Right lobe of liver (tissue), 6 donors: ENCODE data around the gene ZIC4. TPM values are rescaled to one million over a fixed set of nuclear protein-coding genes. Genes with fewer than 3 reads are reported as not detected.

ENCODE experiments used
- ATAC-seq, 4 donors: fragments of 200-7000 bp; cut with Tn5 transposase; one replicate each; pipeline ENCODE4 v1.9.1; 2020; ENCODE audit warnings: mild to moderate bottlenecking in 4 of 4, moderate library complexity in 4 of 4
- DNase-seq, 3 donors: peaks; one replicate each; pipeline ENCODE4 v3.0.0-alpha.2; 2020
- H3K27ac ChIP-seq, 3 donors: fragments of 200-600 bp; one replicate each; pipeline ENCODE4 v1.8.0; 2022
- H3K27me3 ChIP-seq, 2 donors: fragments of 200-600 bp; one replicate each; pipeline ENCODE4 v1.8.0; 2022
- H3K36me3 ChIP-seq, 4 donors: fragments of 200-600 bp; sonication (generic) in 1 of 4; one replicate each; pipeline versions ENCODE4 v1.5.1 to v1.8.0; 2017 to 2022; ENCODE audit warnings: control low read depth in 1 of 4
- H3K4me1 ChIP-seq, 4 donors: fragments of 200-600 bp; sonication (generic) in 1 of 4; one replicate each; pipeline versions ENCODE4 v1.5.1 to v1.8.0; 2017 to 2022; ENCODE audit warnings: control low read depth in 1 of 4
- H3K4me3 ChIP-seq, 3 donors: fragments of 200-600 bp; one replicate each; pipeline ENCODE4 v1.8.0; 2022
- H3K9me3 ChIP-seq, 4 donors: fragments of 200-600 bp; sonication (generic) in 1 of 4; one replicate each; pipeline versions ENCODE4 v1.5.1 to v1.8.0; 2017 to 2022; ENCODE audit warnings: control low read depth in 1 of 4
- POLR2A ChIP-seq: fragments of 450-650 bp; IDR thresholded peaks from one replicate; pipeline ENCODE4 v1.6.1; 2017; ENCODE audit warnings: antibody characterized with exemption, mild to moderate bottlenecking
- whole genome bisulfite sequencing: methylation state at CpG from one replicate; pipeline ENCODE4 v1.1.6; 2018; ENCODE audit warnings: low coverage, low lambda C conversion rate; ENCODE audit not compliant: insufficient coverage; ENCODE audit errors: missing lambda C conversion rate; 5-methylcytosine and 5-hydroxymethylcytosine counted together
- intact Hi-C, 2 donors: fragments of 100-400 bp; cut with DNase I; formaldehyde crosslinking; loops; one replicate each; pipeline versions ENCODE4 v1.11.2 to v1.14.1; 2022
- total RNA-seq, 6 experiments: library from RNA; depleted of rRNA in 2 of 6; stranded (reverse); fragments of >200 nt in 2 of 6; fragmentation: NEBNext Ultra II Directional in 3 of 6; extraction: Animal tissue kit (Norgen Biotek cat#: 25700) in 3 of 6; gene quantifications; one replicate each; pipeline versions ENCODE4 v1.1.0 to v1.2.4, GENCODE V29; 2016 to 2023
- TF ChIP-seq, protein P1 (sequence below), 4 donors: fragments of 200-600 bp in 3 of 4; fragments of 450-650 bp in 1 of 4; IDR thresholded peaks; one replicate each; pipeline versions ENCODE4 v1.5.1 to v1.8.0; 2016 to 2022; ENCODE audit warnings: antibody characterized with exemption in 4 of 4, mild to moderate bottlenecking in 2 of 4
- donor health status: DM: no; HTN: yes; CAD: no.
- donor health status: DM: no; HTN: no; CAD: no.
- donor health status: DM: no; HTN: no; CAD: no.
- donor health status: DM: no; HTN: yes; CAD: no.
- donor health status: DM: no; HTN: yes; CAD: no.

ZIC4 gene
- total RNA-seq, 6 experiments from 2014 or later, result 0.04 to 0.28 (median 0.12) TPM; not detected in 3

- Histone ChIP-seq H3K27ac (no peak overlapping the region), H3K9me3 (no peaks in the 10 kb centered on the region), H3K4me1 (no peaks in the 10 kb centered on the region), H3K36me3 (no peaks in the 10 kb centered on the region), H3K4me3 (no peak overlapping the region), H3K27me3 (peaks cover 4 to 10% of the 10 kb centered on the region in 2 donors)
- intact Hi-C loops, result no loop called here
- TF ChIP-seq POLR2A, result no peak
- TF ChIP-seq, protein P1, sequence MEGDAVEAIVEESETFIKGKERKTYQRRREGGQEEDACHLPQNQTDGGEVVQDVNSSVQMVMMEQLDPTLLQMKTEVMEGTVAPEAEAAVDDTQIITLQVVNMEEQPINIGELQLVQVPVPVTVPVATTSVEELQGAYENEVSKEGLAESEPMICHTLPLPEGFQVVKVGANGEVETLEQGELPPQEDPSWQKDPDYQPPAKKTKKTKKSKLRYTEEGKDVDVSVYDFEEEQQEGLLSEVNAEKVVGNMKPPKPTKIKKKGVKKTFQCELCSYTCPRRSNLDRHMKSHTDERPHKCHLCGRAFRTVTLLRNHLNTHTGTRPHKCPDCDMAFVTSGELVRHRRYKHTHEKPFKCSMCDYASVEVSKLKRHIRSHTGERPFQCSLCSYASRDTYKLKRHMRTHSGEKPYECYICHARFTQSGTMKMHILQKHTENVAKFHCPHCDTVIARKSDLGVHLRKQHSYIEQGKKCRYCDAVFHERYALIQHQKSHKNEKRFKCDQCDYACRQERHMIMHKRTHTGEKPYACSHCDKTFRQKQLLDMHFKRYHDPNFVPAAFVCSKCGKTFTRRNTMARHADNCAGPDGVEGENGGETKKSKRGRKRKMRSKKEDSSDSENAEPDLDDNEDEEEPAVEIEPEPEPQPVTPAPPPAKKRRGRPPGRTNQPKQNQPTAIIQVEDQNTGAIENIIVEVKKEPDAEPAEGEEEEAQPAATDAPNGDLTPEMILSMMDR (IDR thresholded peaks at IDR 0.05), result no peak
- ATAC-seq (no peak), DNase-seq (no peak)
- WGBS, result 70% methylated on average over 2 of the region's 2 CpGs
Measured at GRCh38 chr3:147428754-147429153, 22.4 kb upstream of the ZIC4 start.

DNA sequence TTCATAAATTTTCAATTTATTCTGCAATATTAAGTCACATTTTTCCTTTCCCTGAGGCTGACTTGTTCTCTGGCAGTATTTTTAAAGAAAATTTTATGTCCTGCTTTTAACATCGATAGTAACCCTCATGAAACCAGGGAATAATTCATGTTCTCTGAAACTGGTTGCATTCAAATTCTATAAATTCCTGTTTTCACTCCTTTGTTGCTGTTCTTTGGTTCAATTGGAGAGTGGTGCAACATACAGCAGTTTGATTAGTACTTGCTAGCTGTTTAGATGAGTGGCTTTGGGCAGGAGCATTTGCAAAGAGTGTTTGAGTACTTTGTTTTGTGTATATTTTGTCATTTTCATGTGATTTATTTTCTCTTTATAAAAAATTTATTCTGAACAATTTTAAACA lies 22.0 kb upstream of the ZIC4 start:
- H3K4me1 ChIP-seq, result no peaks in the 10 kb centered on the region
- TF ChIP-seq POLR2A, result no peak
- TF ChIP-seq, protein P1 (IDR thresholded peaks at IDR 0.05), result no peak
- no peak overlapping the region for H3K27ac ChIP-seq
- ATAC-seq (no peak), DNase-seq (no peak)
- 76% methylated on average over 1 of the region's 1 CpG for WGBS
- no peaks in the 10 kb centered on the region for H3K36me3 ChIP-seq
- H3K27me3 ChIP-seq, result peaks cover 4 to 13% of the 10 kb centered on the region in 2 donors
- intact Hi-C loops, result no loop called here
- no peak overlapping the region for H3K4me3 ChIP-seq
- H3K9me3 ChIP-seq, result no peaks in the 10 kb centered on the region

DNA sequence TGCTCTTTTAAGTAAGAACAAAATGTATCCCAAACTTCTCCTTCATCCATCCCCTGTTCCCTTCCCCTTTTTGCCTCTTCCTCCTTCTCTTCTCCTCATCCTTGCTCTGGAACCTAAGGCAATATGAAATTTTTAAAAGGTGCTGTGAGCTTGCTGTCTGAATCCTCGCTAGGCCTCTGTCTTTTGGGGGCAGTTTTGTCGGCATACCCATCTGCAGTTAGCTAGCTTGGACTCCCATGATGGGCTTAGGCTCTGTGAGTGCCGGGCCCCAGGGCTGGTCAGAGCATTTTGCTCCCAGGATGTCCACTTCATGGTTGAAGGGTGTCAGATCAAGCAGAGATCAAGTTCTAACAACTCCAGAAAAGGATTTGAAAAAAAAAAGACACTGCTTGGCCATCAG lies 21.4 kb upstream of the ZIC4 start:
- DNase-seq, result no peak
- H3K27me3 ChIP-seq, result peaks cover 4 to 19% of the 10 kb centered on the region in 2 donors
- H3K27ac ChIP-seq, result no peak overlapping the region
- intact Hi-C loops, result no loop called here
- WGBS, result 42% methylated on average over 3 of the region's 3 CpGs
- no peaks in the 10 kb centered on the region for H3K4me1 ChIP-seq
- TF ChIP-seq, protein P1 (IDR thresholded peaks at IDR 0.05), result no peak
- TF ChIP-seq POLR2A, result no peak
- ATAC-seq, result no peak
- H3K9me3 ChIP-seq, result no peaks in the 10 kb centered on the region
- no peaks in the 10 kb centered on the region for H3K36me3 ChIP-seq
- H3K4me3 ChIP-seq, result no peak overlapping the region

DNA sequence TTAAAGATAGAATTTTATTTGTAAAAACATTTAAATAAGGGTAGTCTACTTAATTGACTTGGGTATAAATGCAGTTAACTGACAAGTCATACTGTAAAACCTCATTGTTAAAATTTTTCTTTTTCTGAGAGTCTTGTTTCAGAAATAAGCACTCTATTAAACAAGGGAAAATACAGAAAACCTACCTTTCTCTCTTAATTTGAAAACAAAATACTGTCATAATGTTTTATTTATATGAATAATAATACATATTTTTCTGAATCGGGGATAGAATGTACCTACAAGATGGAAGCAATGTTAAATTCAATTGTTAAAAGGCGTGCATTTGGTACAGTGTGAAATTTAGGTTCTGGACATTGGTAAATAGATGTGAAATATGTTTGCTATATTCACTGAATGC lies 20.6 kb upstream of the ZIC4 start:
- Histone ChIP-seq H3K36me3 (no peaks in the 10 kb centered on the region), H3K9me3 (no peaks in the 10 kb centered on the region), H3K4me1 (no peaks in the 10 kb centered on the region), H3K4me3 (no peak overlapping the region), H3K27ac (no peak overlapping the region), H3K27me3 (peaks cover 6 to 25% of the 10 kb centered on the region in 2 donors)
- intact Hi-C loops, result no loop called here
- no peak for DNase-seq
- no peak for ATAC-seq
- 75% methylated on average over 2 of the region's 2 CpGs for WGBS
- TF ChIP-seq POLR2A, result no peak
- TF ChIP-seq, protein P1 (IDR thresholded peaks at IDR 0.05), result no peak

GRCh38 chr3:147425388-147425850 lies 19.1 kb upstream of the ZIC4 start:
- Histone ChIP-seq H3K4me3 (no peak overlapping the region), H3K27me3 (peaks cover 15 to 40% of the 10 kb centered on the region in 2 donors), H3K4me1 (no peaks in the 10 kb centered on the region), H3K36me3 (no peaks in the 10 kb centered on the region), H3K27ac (no peak overlapping the region), H3K9me3 (no peaks in the 10 kb centered on the region)
- WGBS, result 14% methylated on average over 1 of the region's 1 CpG
- TF ChIP-seq POLR2A, result no peak
- TF ChIP-seq, protein P1 (IDR thresholded peaks at IDR 0.05), result no peak
- ATAC-seq, result no peak
- intact Hi-C loops, result no loop called here
- no peak for DNase-seq
